Endothelial cell of umbilical vein (primary cell): ENCODE measurements around the gene TCERG1. TPM values are rescaled to one million over a fixed set of nuclear protein-coding genes. Genes with fewer than 3 reads are reported as not detected.

ENCODE experiments used
- BruUV-seq: library from RNA; stranded (reverse); fragments of 400-500 nt; replicated peaks from 2 replicates; lab custom pipeline; 2021; lab: Mats Ljungman, UMichigan
- CTCF ChIA-PET: fragments of 300-600, 350-600 bp; sonication (Branson Sonifier 250); formaldehyde crosslinking; loops from one replicate; lab custom pipeline; 2021; ENCODE audit warnings: antibody characterized with exemption, inconsistent platforms; lab: Charles Lee
- POLR2A ChIA-PET: fragments of 300-600, 350-600 bp; sonication (Branson Sonifier 250); formaldehyde crosslinking; loops from one replicate; lab custom pipeline; 2021; ENCODE audit warnings: antibody characterized with exemption, inconsistent platforms; lab: Charles Lee
- DNase-seq: peaks from one replicate; pipeline ENCODE4 v3.0.0-alpha.2; 2011; ENCODE audit warnings: low read depth, low spot score
- FAIRE-seq: peaks from 2 replicates; lab custom pipeline; 2011; peaks lifted over from hg19 to GRCh38; lab: Jason Lieb, UNC
- H2AFZ ChIP-seq: 2 replicates; pipeline ENCODE4 v1.6.0; 2012; ENCODE audit warnings: low read depth, low read length, control low read depth, inconsistent platforms
- H3K27ac ChIP-seq: 2 replicates; pipeline ENCODE4 v1.5.1; 2011; ENCODE audit warnings: low read depth, mild to moderate bottlenecking, control low read depth, low read length, moderate library complexity; ENCODE audit not compliant: insufficient read depth
- H3K27me3 ChIP-seq, 2 experiments: 2 replicates each; pipeline versions ENCODE4 v1.6.0 to v1.6.1; 2011; ENCODE audit warnings: low read length in 2 of 2, mixed read lengths in 1 of 2; ENCODE audit not compliant: control insufficient read depth in 2 of 2, insufficient read depth in 2 of 2
- H3K36me3 ChIP-seq, 2 experiments: 2 replicates in 1 of 2; 3 replicates in 1 of 2; pipeline ENCODE4 v1.5.1; 2011; ENCODE audit warnings: low read length in 2 of 2, mild to moderate bottlenecking in 1 of 2, moderate library complexity in 1 of 2; ENCODE audit not compliant: control insufficient read depth in 2 of 2, insufficient read depth in 2 of 2; ENCODE audit errors: extremely low read depth in 1 of 2
- H3K4me1 ChIP-seq: 3 replicates; pipeline ENCODE4 v1.5.1; 2011; ENCODE audit warnings: mild to moderate bottlenecking, low read length; ENCODE audit not compliant: control insufficient read depth, insufficient read depth; ENCODE audit errors: extremely low read depth
- H3K4me2 ChIP-seq: 2 replicates; pipeline ENCODE4 v1.6.1; 2011; ENCODE audit warnings: low read length, control low read depth, mixed read lengths; ENCODE audit not compliant: insufficient read depth
- H3K4me3 ChIP-seq, 3 experiments: fragments of 200-600 bp in 1 of 3; sonication (generic), shearing (Covaris generic) in 1 of 3; replicated peaks in 1 of 3; 2 replicates each; pipeline ENCODE4 v1.5.1; 2011 to 2016; ENCODE audit warnings: control low read depth in 3 of 3, low read length in 3 of 3, mild to moderate bottlenecking in 2 of 3, inconsistent platforms in 1 of 3, low read depth in 1 of 3, moderate library complexity in 1 of 3; ENCODE audit not compliant: insufficient read depth in 1 of 3
- H3K79me2 ChIP-seq: 2 replicates; pipeline ENCODE4 v1.6.0; 2012; ENCODE audit warnings: low read length, inconsistent platforms; ENCODE audit not compliant: control insufficient read depth, insufficient read depth
- H3K9ac ChIP-seq: replicated peaks from 2 replicates; pipeline ENCODE3; 2011; ENCODE audit warnings: low read length, control low read depth; ENCODE audit not compliant: insufficient read depth; ENCODE audit errors: extremely low read depth
- H3K9me1 ChIP-seq: replicated peaks from 3 replicates; pipeline ENCODE4 v1.6.0; 2011; ENCODE audit warnings: mild to moderate bottlenecking, low read length; ENCODE audit not compliant: control insufficient read depth, insufficient read depth; ENCODE audit errors: extremely low read depth
- H3K9me3 ChIP-seq: replicated peaks from 2 replicates; pipeline ENCODE4 v1.5.1; 2012; ENCODE audit warnings: low read length, inconsistent platforms; ENCODE audit not compliant: control insufficient read depth, insufficient read depth
- H4K20me1 ChIP-seq: replicated peaks from 2 replicates; pipeline ENCODE3; 2011; ENCODE audit warnings: mild to moderate bottlenecking, low read length; ENCODE audit not compliant: control insufficient read depth, insufficient read depth; ENCODE audit errors: extremely low read depth
- EZH2 ChIP-seq: IDR thresholded peaks from 2 replicates; pipeline ENCODE4 v1.6.1; 2012; ENCODE audit warnings: borderline replicate concordance, low read depth, mild to moderate bottlenecking, moderate library complexity, low read length, inconsistent platforms; ENCODE audit not compliant: severe bottlenecking
- FOS ChIP-seq: IDR thresholded peaks from 2 replicates; pipeline ENCODE4 v1.6.1; 2011; ENCODE audit warnings: mild to moderate bottlenecking, low read length, moderate library complexity, borderline replicate concordance; ENCODE audit not compliant: insufficient read depth
- GATA2 ChIP-seq: IDR thresholded peaks from 2 replicates; pipeline ENCODE4 v1.7.0; 2011; ENCODE audit warnings: low read depth, mild to moderate bottlenecking, moderate library complexity, mixed read lengths, low read length; ENCODE audit not compliant: insufficient read length, insufficient read depth
- JUN ChIP-seq: IDR thresholded peaks from 2 replicates; pipeline ENCODE4 v1.6.1; 2011; ENCODE audit warnings: borderline replicate concordance, low read depth; ENCODE audit not compliant: insufficient read length, insufficient read depth
- MAX ChIP-seq: IDR thresholded peaks from 2 replicates; pipeline ENCODE4 v1.6.1; 2011; ENCODE audit not compliant: insufficient read depth, insufficient read length
- MYC ChIP-seq: IDR thresholded peaks from one replicate; pipeline ENCODE4 v1.6.1; 2011; ENCODE audit warnings: mild to moderate bottlenecking, low read depth, low read length
- POLR2A ChIP-seq: IDR thresholded peaks from 2 replicates; pipeline ENCODE4 v1.6.1; 2012; ENCODE audit warnings: low read depth, mild to moderate bottlenecking, control low read depth, low read length
- POLR2AphosphoS5 ChIP-seq: IDR thresholded peaks from 2 replicates; pipeline ENCODE4 v1.6.1; 2012; ENCODE audit warnings: low read depth, mild to moderate bottlenecking, control low read depth, low read length, moderate library complexity; ENCODE audit not compliant: insufficient read depth
- dilution Hi-C: fragments of 300-500 bp; cut with MboI; formaldehyde crosslinking; loops from one replicate; pipeline ENCODE4 v1.15.0; 2019; ENCODE audit warnings: low sequenced_read_pairs; ENCODE audit not compliant: extremely low pct_ligation_motif_present
- intact Hi-C: fragments of 100-400 bp; cut with micrococcal nuclease; formaldehyde crosslinking; loops from one replicate; pipeline ENCODE4 v1.10.0; 2022
- polyA plus RNA-seq, 4 experiments: library from polyadenylated mRNA; depleted of rRNA in 3 of 4; stranded (reverse) in 3 of 4; unstranded in 1 of 4; fragments of >200 nt; gene quantifications; 2 replicates each; pipeline versions ENCODE4 v1.2.1 to v1.2.3, GENCODE V29; 2011 to 2012; ENCODE audit warnings: missing spikeins in 1 of 4
- small RNA-seq: library from RNA; depleted of rRNA; stranded (forward); fragments of <200 nt; gene quantifications from one replicate; pipeline ENCODE3, GENCODE V24; 2012; ENCODE audit warnings: low replicate concordance, low read depth; ENCODE audit not compliant: insufficient read depth, insufficient read length
- total RNA-seq: library from RNA; stranded (reverse); gene quantifications from 2 replicates; pipeline ENCODE4 v1.2.3, GENCODE V29; 2021
- TF ChIP-seq, protein P1 (sequence below), 2 donors: IDR thresholded peaks; 1 replicate in 1 of 2; 2 replicates in 1 of 2; pipeline ENCODE4 v1.5.1; 2011; ENCODE audit warnings: low read length in 2 of 2, mild to moderate bottlenecking in 2 of 2, moderate library complexity in 2 of 2, control low read depth in 1 of 2, inconsistent platforms in 1 of 2, low read depth in 1 of 2; ENCODE audit not compliant: insufficient read depth in 1 of 2; ENCODE audit errors: extremely low read depth in 1 of 2

Gene TCERG1
- total and polyA plus RNA-seq, 2 donors (not counting 3 experiments of a cell fraction or from before 2014, with no cell fraction given): 71.4 to 98.4 TPM

DNA sequence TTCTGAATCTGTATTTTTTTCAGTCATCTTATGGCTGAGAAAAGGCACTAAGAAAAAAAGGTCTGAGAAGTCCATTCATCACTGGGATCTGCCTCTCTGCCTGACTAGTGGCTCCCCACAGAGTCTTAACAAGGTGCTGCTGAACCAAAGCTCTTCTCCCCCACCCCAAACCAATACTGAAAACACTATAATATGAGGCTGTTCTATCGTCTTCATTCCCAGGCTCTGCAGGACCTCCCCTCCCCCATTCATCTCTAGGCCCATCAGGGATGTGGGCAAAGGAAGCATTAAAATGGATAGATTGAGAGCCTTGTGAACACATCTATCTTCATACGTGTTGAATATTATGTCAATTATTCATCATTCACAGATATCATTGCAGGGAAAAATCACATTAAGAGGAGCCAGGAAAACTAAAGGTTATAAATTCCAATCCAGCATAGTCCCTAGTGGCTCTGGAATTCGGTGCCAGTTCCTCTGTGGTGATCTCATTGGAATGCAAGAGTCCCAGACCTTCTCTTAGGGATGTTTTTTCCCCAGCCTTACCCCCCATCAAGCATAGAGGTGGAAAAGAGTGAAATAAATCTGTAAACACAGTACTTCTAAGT lies 113.2 kb downstream of the TCERG1 start:
- H3K4me1 ChIP-seq: no peaks in the 10 kb centered on the region
- no peaks in the 10 kb centered on the region for H3K9me3 ChIP-seq
- FAIRE-seq (no peak), DNase-seq (no peak)
- H3K36me3 ChIP-seq: no peaks in the 10 kb centered on the region
- ChIA-PET CTCF (interaction anchor here (2.6 kb wide), 1 partner anchor 628 kb away, joined by 8 read pairs; no protein-coding TSS in a partner anchor), POLR2A (no interaction called here)
- H3K4me3 ChIP-seq: no peak overlapping the region
- no peak for TF ChIP-seq EZH2
- TF ChIP-seq GATA2: no peak
- TF ChIP-seq POLR2A: no peak
- TF ChIP-seq, protein P1, sequence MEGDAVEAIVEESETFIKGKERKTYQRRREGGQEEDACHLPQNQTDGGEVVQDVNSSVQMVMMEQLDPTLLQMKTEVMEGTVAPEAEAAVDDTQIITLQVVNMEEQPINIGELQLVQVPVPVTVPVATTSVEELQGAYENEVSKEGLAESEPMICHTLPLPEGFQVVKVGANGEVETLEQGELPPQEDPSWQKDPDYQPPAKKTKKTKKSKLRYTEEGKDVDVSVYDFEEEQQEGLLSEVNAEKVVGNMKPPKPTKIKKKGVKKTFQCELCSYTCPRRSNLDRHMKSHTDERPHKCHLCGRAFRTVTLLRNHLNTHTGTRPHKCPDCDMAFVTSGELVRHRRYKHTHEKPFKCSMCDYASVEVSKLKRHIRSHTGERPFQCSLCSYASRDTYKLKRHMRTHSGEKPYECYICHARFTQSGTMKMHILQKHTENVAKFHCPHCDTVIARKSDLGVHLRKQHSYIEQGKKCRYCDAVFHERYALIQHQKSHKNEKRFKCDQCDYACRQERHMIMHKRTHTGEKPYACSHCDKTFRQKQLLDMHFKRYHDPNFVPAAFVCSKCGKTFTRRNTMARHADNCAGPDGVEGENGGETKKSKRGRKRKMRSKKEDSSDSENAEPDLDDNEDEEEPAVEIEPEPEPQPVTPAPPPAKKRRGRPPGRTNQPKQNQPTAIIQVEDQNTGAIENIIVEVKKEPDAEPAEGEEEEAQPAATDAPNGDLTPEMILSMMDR (IDR thresholded peaks at IDR 0.05; ENCODE audit: extremely low read depth in 1 of 2, insufficient read depth in 1 of 2, low read depth in 1 of 2, low read length in 2 of 2): no peak
- no peak for TF ChIP-seq MYC
- no peak for TF ChIP-seq POLR2AphosphoS5
- TF ChIP-seq JUN: no peak
- no peak for TF ChIP-seq MAX
- no peak for TF ChIP-seq FOS
- BruUV-seq: no TSS peak
- no peaks in the 10 kb centered on the region for H4K20me1 ChIP-seq
- no peaks in the 10 kb centered on the region for H3K79me2 ChIP-seq
- H3K9me1 ChIP-seq: no peaks in the 10 kb centered on the region
- peaks cover 0 to 3% of the 10 kb centered on the region in 2 experiments for H3K27me3 ChIP-seq
- dilution Hi-C loops (no loop called here), intact Hi-C loops (no loop called here)
- no peak overlapping the region for H3K27ac ChIP-seq
- H3K9ac ChIP-seq: no peak overlapping the region
- no peak overlapping the region for H3K4me2 ChIP-seq
- no peak overlapping the region for H2AFZ ChIP-seq

Small RNA genes lying within 50 kb of the gene (small RNA-seq; reads per million reads assigned to genes)
- gene RF02271: not detected

Other genes starting within 250 kb of the TCERG1 start
- 14.9 and 17.7 TPM in 2 replicates for gene RBM27, start 243.7 kb upstream of the TCERG1 start, total RNA-seq
- gene RBM27, start 243.7 kb upstream of the TCERG1 start, polyA plus RNA-seq: 6.3 and 7.4 TPM in 2 replicates
- not detected in 2 replicates for gene POU4F3, start 108.5 kb upstream of the TCERG1 start, total RNA-seq
- gene POU4F3, start 108.5 kb upstream of the TCERG1 start, polyA plus RNA-seq: 0.08 and 0.10 TPM in 2 replicates
- gene GPR151, start 68.9 kb downstream of the TCERG1 start, total RNA-seq: not detected in 2 replicates
- gene GPR151, start 68.9 kb downstream of the TCERG1 start, polyA plus RNA-seq: 0.06 and 0.08 TPM in 2 replicates